Activated CD4-positive, CD25-positive, alpha-beta regulatory T cell (primary cell): Measurements from ENCODE around the gene TROAP.
"Not testable (repeated sequence)": the region's sequence is repeated elsewhere in the genome, so short reads cannot be mapped to it uniquely, and the experiment has no call there.

ENCODE experiments used
- DNase-seq, 4 experiments: peaks; one replicate each; lab custom pipeline; 2025; lab: John Stamatoyannopoulos, UW

The TROAP gene

DNA sequence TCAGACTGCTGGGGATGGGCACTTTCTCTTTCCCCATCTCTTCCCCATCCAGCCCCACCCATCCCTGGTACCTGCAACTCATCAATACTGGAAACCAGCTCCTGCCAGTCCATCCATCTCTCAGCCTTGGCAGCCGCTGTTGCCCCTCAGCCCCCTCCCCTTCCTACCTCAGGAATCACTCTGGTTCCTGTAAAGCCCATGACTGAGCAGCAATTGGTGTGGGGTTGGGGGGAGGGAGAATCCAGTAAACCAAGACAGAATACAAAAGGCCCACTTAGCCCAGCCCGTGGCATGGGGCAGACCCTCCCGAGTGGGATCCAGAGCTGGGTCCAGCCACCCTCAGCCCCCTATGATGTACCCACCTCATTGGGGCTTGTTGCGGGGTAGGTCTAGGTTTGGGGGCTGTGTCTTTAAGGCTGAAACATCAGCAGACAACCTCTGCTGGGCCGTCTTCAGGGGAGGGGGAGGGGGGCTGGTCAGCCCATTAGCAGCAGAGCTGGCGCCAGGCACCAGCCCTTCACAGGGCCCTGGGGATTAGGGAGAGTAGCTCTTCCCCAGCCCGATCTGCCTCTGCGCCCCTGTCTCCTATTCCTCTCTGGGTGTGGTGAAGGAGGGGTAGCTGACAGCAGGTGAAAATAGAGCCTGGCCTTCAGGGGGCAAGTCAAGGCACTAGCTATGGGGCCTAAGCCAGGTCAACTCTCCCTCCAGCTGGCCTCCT lies 28.8 kb upstream of the TROAP start:
- no peak for DNase-seq

DNA sequence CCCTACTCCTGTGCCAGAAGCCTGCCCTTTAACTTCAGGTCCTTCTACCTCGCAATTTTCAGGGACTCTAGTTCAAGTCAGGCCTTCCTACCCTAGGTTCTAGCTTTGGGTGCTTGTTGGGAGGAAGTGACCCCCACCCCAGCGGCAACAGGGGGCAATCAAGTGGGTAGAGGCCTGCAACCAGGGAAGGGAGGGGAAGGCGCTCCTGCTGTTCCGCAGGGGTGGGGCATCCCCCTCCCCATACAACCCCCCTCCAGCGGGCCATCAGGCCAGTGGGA lies 28.3 kb upstream of the TROAP start:
- no peak for DNase-seq

DNA sequence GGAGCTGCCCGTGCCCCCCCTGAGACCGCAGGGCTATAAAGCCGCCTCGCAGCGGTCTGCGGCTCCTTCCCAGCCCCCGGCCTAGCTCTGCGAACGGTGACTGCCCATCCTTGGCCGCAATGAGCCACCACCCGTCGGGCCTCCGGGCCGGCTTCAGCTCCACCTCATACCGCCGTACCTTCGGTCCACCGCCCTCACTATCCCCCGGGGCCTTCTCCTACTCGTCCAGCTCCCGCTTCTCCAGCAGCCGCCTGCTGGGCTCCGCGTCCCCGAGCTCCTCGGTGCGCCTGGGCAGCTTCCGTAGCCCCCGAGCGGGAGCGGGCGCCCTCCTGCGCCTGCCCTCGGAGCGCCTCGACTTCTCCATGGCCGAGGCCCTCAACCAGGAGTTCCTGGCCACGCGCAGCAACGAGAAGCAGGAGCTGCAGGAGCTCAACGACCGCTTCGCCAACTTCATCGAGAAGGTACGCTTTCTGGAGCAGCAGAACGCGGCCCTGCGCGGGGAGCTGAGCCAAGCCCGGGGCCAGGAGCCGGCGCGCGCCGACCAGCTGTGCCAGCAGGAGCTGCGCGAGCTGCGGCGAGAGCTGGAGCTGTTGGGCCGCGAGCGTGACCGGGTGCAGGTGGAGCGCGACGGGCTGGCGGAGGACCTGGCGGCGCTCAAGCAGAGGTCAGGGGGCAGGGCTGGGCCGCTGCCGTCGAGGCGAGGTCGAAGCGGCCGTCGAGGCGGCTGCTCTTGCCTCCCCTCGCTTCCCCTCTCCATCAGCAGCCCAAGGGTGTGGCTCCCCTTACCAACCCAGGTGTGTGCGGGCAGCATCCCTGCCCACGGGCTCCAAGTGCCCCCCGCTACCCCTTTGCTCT lies 27.7 kb upstream of the TROAP start, which contains the start of gene PRPH:
PRPH (plus strand) TSS at position 66 of the 855 bp plus-strand sequence; CDS start at position 120, 54 bp downstream.
- DNase-seq = no peak

DNA sequence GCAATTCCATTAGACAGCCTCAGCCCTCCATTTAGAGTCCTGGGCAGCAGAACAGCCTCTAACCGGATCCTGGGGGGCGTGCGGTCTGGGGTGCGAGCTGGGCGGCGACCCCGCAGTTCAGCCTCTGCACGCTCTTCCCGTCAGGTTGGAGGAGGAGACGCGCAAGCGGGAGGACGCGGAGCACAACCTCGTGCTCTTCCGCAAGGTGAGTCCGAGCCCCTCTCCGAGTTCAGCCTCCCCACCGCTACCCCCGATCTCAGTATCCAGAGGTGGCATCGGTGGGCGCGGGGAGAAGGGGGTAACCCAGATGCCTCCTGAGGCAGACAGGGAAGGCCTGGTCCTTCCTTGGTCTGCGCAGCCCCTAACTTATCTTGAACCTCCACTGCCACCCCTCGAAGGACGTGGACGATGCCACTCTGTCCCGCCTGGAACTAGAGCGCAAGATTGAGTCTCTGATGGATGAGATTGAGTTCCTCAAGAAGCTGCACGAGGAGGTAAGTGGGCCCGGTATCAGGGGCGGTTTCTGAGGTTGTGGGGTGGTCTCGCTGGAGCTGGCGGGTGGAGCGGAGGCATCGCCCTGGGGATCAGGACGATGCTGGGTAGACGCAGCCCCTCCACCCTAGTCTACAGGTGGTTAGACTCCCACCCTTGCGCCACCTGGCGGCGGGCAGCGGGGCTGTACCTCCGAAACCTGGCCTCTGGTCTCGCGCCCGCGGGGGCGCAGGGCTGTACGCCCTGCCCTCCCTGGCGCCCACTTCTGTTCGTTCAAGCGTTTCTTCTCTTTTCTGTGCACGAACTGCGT lies 26.8 kb upstream of the TROAP start:
- DNase-seq = peak; percentile 21 to 38 (median 30)

DNA sequence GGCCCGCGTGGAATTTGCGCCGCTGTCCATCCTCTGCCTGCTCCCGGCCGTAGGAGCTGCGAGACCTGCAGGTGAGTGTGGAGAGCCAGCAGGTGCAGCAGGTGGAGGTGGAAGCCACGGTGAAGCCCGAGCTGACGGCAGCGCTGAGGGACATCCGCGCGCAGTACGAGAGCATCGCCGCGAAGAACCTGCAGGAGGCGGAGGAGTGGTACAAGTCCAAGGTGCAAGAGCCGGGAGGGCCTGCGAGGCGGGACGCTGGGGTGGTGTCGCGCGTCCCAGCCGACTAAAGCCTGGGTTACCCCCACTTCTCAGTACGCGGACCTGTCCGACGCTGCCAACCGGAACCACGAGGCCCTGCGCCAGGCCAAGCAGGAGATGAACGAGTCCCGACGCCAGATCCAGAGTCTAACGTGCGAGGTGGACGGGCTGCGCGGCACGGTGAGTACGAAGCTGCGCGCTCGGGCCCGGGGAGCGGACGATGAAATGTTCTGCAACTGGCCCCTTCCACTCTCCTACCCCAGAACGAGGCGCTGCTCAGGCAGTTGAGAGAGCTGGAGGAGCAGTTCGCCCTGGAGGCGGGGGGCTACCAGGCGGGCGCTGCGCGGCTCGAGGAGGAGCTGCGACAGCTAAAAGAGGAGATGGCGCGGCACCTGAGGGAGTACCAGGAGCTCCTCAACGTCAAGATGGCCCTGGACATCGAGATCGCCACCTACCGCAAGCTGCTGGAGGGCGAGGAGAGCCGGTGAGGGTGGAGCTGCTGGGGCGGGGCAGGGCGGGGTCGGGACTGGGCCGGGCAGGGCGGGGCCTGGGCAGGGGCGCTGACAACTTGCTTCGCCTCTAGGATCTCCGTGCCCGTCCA lies 26.0 kb upstream of the TROAP start:
- DNase-seq = peak in 1 of 4 experiments; percentile 22

DNA sequence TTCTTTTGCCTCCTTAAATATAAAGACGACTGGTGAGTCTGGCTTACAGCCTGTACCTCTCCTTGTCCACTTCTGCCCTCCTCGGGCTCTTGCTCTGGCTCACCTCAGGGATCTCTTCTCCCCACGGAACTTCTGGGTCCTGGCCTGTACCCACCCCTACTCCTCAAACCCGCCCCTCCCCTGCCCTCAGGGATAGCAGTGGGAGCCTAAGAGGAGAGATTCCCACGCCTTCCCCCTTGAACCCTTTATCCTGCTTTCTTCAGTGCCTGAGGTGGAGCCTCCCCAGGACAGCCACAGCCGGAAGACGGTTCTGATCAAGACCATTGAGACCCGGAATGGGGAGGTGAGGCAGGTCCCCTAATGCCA lies 25.4 kb upstream of the TROAP start:
- no peak for DNase-seq

DNA sequence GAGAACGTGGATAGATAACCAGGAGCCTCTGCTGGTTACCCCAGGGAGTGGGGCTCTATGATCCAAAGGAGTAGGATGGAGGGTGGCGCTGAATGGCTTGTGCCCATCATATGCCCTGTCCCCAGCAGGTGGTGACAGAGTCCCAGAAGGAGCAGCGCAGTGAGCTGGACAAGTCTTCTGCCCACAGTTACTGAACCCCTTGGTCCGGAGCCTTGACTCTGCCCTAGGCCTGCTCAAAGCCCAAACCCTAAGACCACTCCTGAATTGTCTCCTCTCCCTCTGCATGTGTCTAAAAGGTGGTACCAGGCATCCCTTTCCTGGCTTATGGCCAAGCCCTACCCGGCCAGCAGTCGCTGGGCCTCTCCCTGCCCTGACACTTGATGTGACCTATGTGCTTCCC lies 24.9 kb upstream of the TROAP start:
- no peak for DNase-seq

DNA sequence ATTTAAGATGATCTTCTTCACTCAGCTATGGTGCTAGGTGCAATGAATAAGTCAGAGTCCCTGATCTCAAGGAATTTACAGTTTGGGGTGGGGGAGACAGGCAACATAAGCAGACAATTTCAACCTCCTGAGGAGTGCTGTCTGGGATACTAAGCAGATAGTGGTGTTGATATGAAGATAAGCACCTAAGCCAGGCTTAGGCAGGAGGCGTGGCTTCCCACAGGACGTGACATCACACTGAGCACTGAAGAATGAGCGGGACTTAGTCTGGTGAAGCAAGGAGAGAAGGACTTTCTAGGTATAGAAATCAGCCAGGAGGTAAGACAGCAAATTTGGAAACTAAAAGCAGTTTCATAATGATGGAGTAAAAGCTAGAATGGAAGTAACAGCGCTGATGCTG lies 21.3 kb upstream of the TROAP start:
- DNase-seq = no peak

DNA sequence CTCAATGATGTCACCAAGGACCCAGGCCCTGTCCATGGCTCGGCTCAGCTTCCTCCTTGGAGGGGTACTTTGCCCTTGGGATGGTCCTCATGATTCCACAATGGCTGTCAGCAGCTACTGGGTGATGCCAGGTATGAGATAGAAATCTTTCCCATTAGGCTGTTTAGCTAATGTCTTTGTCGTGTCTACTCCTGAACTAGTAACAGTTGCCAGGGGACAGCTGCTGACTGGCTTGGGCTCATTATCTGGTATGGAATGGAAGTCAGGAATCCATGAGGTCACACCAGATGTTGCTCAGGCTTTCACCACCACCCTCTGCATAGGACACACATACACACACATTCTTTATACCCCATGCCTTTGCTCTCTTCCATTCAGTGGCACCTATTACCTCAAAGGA lies 18.9 kb upstream of the TROAP start:
- no peak for DNase-seq

DNA sequence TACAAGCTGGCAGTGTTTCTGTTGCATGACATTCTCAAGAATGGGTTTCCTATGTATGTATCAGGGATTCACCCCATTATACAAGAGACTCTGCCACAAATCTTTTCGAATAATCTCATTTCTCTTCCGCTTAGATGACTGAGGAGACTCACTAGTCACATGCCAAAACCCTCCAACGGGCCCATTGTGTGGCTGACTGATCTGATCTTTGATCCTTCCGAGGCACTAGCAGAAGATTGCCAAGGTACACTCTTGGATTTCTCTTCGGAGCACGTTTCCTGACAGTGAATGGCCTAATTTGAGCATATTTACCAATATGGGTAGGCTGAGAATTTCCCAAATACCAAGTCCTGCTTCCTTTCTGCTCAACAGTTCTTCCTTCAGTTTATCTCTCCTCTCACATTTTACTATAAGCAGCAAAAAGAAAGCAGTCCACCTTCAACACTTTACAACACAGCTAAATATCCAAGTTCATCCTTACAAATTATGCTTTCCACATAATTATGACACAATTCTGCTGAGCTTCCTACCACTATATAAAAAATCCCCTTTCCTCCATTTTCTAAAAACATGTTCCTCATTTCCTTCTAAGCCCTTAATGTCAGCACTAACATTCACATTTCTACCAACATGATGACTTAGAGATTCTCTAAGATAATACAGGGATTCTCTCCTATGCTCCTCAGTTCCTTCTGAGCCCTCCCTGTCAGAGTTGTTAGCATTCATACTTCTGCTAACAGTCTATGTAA lies 17.1 kb upstream of the TROAP start:
- DNase-seq = no peak

DNA sequence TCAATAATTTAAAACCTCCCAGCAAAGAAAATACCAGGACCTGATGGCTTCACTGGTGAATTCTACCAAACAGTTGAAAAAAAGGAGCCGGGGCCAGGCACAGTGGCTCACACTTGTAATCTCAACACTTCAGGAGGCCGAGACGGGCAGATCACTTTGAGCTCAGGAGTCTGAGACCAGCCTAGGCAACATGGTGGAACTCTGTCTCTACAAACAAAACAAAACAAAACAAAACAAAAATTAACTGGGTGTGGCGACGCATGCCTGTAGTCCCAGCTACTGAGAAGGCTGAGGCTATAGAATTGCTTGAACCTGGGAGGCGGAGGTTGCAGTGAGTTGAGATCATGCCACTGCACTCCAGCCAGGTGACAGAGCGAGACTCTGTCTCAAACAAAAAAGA lies 13.7 kb upstream of the TROAP start:
- DNase-seq = no peak

DNA sequence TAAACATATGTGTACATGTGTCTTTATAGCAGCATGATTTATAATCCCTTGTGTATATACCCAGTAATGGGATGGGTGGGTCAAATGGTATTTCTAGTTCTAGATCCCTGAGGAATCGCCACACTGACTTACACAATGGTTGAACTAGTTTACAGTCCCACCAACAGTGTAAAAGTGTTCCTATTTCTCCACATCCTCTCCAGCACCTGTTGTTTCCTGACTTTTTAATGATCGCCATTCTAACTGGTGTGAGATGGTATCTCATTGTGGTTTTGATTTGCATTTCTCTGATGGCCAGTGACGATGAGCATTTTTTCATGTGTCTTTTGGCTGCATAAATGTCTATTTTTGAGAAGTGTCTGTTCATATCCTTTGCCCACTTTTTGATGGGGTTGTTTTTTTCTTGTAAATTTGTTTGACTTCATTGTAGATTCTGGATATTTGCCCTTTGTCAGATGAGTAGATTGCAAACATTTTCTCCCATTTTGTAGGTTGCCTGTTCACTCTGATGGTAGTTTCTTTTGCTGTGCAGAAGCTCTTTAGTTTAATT lies 12.5 kb upstream of the TROAP start:
- DNase-seq = not testable (repeated sequence)

DNA sequence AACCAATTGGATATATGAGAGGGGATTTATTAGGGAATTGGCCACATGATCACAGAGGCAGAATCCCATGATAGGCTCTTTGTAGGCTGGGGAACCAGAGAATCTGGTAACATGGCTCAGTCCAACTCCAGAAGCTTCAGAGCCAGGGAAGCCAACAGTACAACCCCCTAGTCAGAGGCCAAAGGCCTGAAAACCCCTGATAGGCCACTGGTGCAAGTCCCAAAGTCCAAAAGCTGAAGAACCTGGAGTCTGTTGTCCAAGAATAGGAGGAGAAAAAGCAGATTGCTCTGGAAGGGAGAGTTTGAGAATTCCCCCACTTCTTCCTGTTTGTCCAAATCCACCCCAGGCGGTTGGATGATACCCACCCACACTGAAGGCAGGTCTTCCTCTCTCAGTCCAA lies 8.2 kb upstream of the TROAP start:
- DNase-seq = no peak

DNA sequence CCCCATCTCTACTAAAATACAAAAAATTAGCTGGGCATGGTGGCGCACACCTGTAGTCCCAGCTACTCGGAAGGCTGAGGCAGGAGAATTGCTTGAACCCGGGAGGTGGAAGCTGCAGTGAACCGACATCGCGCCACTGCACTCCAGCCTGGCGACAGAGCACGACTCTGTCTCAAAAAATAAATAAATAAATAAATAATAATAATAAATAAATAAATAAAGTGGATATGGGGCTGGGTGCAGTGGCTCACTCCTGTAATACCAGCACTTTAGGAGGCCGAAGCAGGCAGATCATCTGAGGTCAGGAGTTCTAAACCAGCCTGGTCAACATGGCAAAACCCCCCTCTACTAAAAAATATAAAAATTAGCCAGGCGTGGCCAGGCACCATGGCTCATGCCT lies 5.9 kb upstream of the TROAP start:
- DNase-seq = not testable (repeated sequence)

DNA sequence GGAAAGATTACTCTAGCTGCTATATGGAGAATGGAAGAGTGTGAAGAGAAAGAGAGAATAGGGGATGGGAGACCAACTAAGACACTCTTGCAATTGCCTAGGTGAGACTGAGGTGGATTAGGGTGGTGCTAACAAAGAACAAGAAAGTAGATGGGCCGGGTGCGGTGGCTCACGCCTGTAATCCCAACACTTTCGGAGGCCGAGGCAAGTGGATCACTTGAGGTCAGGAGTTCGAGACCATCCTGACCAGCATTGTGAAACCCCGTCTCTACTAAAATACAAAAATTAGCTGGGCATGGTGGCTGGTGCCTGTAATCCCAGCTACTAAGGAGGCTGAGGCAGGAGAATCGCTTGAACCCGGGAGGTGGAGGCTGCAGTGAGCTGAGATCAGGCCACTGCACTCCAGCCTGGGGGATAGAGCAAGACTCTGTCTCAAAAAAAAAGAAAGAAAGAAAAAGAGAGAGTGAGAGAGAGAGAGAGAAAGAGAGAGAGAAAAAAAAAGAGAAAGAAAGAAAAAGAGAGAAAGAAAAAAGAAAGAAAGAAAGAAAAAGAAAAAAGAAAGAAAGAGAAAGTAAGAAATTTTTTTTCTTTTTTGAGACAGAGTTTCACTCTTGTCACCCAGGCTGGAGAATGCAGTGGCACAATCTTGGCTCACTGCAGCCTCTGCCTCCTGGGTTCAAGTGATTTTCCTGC lies 2.5 kb upstream of the TROAP start:
- DNase-seq = not testable (repeated sequence)

DNA sequence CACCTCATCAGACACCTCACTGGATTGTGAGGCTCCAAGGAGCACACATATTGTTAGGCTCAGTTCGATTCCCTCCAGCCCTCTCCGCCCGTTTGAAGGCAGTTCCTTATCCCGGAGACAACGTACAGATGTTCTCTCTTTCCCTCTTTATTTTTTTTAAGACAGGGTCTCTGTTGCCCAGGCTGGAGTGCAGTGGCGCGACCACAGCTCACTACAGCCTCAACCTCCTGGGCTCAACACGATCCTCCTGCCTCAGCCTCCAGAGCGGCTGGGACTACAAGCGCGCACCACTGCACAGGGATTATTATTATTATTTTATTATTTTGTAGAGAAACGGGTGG lies 718 bp upstream of the TROAP start:
- no peak for DNase-seq

DNA sequence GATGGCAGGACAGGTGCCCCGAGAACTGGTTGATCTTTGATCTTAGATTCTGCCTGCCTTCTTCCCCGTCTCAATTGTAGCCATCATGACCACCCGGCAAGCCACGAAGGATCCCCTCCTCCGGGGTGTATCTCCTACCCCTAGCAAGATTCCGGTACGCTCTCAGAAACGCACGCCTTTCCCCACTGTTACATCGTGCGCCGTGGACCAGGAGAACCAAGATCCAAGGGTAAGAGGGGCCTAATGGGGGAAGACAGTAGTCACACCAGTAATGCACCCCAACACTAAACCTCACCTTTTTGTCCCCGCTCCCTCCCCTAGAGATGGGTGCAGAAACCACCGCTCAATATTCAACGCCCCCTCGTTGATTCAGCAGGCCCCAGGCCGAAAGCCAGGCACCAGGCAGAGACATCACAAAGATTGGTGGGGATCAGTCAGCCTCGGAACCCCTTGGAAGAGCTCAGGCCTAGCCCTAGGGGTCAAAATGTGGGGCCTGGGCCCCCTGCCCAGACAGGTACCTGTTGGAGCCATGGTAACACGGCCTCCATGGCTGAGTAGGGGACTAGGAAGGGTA lies 556 bp downstream of the TROAP start:
- no peak for DNase-seq

DNA sequence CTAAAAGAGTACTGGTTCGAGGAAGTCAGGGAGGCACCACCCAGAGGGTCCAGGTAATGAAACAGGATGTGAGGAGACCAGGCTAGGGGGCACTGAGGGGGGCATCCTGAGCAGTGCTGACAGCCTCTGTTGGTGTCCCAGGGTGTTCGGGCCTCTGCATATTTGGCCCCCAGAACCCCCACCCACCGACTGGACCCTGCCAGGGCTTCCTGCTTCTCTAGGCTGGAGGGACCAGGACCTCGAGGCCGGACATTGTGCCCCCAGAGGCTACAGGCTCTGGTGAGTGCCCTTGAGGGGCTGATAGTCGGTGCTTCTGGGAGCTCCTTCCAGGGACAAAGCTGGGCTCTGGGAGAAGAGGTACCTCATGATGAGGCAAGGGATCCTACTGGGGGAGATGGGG lies 2.6 kb downstream of the TROAP start:
- no peak for DNase-seq

DNA sequence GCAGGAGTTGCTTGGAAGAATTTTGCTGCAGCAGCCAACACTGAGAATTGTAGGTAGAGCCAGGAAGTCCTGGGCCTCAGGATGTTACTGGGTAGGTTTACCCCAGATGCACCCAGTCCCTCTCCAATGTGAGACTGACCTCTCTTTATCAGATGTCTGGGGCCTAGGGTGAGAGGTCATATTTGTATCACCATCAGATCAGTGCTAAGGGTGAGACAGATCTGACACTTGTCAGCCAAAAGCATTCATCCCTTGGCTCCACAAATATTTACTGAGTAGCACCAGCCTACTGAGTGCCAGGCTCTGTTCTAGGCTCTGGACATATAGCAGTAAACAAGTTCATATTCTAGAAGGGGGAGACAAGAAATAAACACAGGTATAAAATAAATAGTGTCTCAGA lies 4.3 kb downstream of the TROAP start:
- no peak for DNase-seq

DNA sequence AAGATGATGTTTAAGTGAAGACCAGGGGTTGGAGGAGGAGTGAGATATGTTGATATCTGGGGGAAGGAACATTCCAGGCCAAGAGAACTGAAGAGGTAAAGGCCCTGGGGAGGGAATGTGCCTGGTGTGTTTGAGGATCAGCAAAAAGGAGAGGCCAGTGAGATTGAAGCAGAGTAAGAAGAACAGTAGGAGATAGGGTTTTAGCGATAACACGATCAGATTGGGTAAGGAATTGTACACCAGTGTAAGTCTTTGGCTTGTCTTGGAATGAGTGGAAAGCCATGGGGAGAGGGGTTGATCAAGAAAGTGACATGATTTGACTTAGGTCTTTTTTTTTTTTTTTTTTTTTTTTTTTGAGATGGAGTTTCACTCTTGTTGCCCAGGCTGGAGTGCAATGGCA lies 4.8 kb downstream of the TROAP start:
- no peak for DNase-seq
